HG03108 (cell line): ENCODE measurements around the gene S100Z.
"Not testable (repeated sequence)": the region's sequence is repeated elsewhere in the genome, so short reads cannot be mapped to it uniquely, and the experiment has no call there.

ENCODE experiments used
- ATAC-seq: cut with Tn5 transposase; IDR thresholded peaks from one replicate; pipeline ENCODE4 v1.9.1; 2021; ENCODE audit warnings: moderate library complexity; ENCODE audit not compliant: unreplicated experiment

The S100Z gene

GRCh38 chr5:76849419-76850291 lies at the start of gene S100Z:
Gene S100Z, plus strand, starts transcription at chr5:76850014. Its CDS starts 25,346 bp downstream, at chr5:76875360.
- ATAC-seq, result no peak

DNA sequence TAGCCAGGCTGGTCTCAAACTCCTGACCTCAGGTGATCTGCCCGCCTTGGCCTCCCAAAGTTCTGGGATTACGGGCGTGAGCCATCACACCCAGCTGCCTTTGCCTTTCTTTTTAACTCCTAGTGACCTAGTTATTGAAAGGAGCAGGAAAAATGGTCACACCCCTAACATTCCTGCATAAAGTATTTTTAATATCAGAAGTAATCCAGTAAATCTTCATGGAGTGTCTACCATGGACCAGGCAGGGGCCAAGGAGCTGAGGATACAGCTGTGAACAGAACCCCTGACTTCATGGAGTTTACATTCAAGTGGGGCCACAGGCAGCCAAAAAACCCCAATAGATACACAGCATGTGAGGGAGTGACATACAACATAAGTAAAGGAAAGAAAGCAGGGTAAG lies 49.2 kb upstream of the S100Z start:
- ATAC-seq, result no peak

GRCh38 chr5:76801159-76801802 lies 48.5 kb upstream of the S100Z start:
- ATAC-seq, result no peak

DNA sequence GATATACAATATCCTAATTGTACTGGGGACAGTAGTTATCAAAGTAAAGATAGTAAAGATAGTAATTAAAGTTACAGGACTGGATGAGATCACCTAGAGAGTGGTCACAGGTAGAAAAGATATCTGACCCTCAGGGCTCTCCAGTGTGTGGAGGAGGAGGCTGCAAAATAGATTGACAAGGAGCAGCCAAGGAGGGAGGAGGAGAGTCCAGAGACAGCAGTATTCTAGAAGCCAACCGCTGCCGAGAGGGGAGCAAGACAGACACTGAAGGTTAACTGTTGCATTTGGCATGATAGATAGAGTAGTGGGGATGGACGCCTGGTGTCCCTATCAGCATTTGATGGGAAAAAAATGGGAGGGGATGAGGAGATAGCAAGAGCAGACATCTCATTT lies 48.0 kb upstream of the S100Z start:
- no peak for ATAC-seq

- no peak for ATAC-seq
These were observed 45.5 kb upstream of the S100Z start for GRCh38 chr5:76804266-76804665.

DNA sequence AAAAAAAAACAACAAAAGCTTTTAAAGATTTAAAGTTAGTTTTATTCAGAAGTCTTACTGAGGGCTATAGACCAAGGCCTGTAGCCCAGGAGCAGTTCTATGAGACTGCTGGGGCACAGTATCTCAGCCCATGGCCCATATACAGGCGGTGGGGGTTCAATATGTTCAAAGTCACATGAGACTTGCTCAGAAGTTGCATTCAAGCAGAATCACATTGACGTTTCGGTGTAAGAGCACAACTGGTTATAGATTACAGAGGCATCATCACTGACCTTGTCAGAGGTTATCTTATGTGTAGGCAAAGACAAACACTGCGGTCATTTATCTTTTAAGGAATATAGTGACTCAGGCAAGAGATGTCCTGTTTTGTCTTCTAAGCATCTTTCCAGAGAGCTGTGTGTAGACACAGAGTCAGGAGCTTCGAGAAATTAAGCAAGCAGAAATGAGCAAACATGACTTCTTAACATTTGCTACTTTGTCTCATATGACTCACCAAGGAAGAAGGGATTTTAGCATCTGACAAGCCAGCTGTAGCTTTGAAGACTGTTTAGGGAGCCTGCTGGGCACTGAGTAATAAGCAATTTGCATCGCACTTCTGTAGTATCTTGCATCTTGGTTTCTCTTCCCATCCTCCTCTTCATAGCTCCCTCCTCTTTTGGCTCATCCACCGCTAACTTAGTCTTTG lies 43.9 kb upstream of the S100Z start:
- ATAC-seq, result no peak

DNA sequence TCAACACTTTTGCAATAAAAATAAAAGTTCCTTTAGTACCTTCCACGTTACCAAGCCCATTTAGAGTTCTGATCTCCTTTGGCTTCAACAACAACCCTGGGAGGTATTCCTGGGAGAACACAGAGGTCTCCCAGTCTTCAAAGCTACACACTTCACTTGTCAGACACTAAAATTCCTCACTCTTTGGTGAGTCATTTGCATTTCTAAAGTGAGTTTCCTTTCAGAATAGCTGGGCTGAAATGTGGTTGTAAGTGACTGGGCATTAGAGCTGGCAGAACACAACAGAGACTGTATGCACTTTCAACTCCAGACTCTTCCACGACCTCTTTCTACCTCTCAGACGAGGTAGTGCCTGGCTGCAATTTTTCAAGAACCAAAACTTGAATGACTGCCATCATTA lies 42.5 kb upstream of the S100Z start:
- no peak for ATAC-seq

DNA sequence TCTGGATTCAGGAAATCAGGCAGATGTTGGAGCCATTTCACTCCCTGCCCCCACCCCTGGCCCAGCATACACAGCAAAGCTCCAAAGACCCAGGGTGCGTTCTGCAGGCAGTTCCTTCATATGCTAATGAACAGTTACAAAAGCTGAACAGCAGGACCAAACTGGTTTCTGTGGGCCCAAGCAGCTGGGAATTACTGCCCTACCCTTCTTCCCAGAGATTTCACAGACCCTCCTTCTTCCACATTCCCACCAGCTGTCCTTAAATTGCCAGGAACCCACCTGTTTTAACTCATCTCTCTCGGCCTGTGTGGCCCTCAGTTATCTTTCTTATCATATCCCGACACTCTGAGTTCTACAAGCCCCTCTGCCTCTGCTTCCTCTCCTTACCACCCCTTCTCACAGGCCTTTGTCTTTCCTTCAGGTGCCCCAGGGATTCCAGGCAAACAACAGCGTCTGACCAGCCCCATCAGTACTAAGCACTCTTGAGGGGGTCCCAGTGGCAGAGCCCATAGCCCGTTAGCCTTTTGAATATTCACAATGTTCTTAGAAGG lies 41.6 kb upstream of the S100Z start:
- no peak for ATAC-seq

- ATAC-seq, result no peak
These were observed 40.7 kb upstream of the S100Z start for GRCh38 chr5:76809141-76809540.

DNA sequence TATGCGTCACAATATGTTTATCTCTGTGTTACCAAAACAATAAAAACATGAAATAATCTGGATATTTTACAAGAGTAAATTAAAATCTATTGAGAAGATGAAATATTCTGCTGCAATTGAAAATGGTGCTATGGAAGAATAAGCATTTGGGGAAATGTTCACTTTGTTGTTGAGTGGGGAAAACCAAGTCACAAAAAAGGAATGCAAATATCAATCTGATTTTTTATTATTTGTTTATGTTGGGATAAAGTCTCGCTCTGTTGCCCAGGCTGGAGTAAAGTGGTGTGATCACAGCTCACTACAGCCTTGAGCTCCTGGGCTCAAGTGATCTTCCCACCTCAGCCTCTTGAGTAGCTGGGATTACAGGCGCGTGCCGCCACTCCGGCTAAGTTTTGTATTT lies 39.6 kb upstream of the S100Z start:
- no peak for ATAC-seq

DNA sequence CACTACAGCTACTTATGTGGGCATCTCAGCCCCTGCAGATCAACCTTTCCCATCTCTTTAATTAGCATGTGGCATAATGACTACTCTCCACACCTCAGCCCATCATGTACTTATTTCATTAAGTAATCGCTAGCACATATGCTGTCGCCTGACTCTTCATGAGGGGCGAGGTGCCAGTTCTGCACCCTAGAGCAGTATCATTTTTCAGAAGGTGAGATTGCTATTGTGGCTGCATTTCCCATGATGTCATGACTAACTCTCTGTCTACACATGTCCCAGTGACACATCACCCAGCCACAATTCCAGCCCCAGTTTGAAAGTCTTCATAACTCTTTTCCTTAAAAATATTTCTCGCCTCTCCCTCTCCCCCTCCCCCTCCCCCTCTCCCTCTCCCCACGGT lies 38.6 kb upstream of the S100Z start:
- ATAC-seq, result no peak

DNA sequence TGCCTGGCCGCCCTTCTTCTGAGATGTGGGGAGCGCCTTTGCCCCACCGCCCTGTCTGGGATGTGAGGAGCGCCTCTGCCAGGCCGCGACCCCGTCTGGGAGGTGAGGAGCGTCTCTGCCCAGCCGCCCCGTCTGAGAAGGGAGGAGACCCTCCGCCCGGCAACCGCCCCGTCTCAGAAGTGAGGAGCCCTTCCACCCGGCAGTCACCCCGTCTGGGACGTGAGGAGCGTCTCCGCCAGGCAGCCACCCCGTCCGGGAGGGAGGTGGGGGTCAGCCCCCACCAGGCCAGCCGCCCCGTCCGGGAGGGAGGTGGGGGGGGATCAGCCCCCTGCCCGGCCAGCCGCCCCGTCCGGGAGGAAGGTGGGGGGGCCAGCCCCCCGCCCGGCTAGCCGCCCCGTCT lies 37.6 kb upstream of the S100Z start:
- ATAC-seq, result not testable (repeated sequence)

GRCh38 chr5:76813982-76814562 lies 35.7 kb upstream of the S100Z start:
- ATAC-seq, result no peak

DNA sequence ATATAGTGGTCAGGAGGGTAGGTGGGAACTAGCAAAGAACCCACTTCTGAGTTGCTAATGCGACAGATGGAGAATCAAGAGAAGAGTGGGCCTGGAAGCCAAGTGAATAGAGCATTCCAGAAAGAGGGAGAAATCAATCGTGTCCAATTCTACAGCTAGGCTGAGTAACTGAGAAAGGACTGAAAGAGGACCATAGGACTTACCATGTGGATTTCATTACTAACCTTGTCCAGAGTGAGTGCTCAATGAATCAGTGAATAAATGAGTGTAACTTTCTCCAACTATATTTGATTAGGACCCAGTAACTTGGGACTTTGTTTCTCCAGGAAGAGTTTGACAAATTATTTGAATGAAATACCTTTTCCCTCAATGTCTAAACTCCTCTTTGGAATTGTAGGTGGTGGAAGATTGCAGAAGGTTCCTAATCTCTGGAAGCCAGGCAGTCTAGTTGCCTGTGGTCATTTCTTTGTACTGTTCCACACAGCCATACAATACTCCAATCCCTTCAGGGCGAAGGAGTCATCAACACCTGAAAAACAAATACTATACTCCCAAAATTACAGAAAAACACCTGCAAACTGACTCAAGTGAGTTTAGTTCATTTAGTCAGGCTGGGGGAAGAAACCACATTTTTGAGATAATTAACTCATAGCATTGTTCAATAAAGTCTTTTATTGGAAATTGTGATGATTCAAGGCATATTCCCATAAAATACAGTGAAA lies 33.5 kb upstream of the S100Z start:
- no peak for ATAC-seq

- ATAC-seq, result no peak
These were observed 30.7 kb upstream of the S100Z start, which contains the start of gene F2RL1 for GRCh38 chr5:76818844-76819831. Gene F2RL1, plus strand, starts transcription at chr5:76819030. Its CDS starts 153 bp downstream, at chr5:76819183.

DNA sequence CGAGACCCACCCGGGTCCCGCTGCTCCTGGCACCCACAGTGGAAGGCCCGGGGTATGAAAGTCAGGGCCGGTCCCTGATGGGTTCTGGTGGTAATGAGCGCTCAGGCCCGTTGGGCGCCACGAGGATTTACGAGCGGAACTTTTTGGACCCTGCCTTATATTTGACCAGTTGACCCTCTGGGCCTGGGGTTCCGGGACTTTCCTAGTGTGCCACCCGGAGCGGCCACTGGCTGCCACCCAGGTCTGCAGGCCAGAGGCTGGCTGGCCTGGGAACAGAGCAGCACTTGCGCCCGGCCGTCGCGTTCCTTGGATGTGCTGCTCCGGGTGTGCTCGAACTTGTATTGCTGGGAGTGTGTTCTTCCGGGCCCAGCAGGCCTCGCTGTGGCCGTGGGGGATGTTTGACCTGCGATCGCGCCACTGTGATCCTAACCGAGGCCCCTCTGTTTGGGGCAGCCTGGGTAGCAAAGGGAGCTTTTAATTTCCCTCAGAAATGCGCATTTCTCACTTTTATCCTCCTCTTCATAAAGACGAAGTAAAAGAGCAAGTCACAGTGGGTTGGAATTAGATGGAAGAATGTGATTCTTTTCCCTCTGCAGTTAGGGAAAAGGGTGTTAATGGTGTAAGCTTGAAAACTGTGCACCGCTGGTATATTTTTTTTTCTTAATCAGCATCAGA lies 29.8 kb upstream of the S100Z start:
- no peak for ATAC-seq

GRCh38 chr5:76820526-76820890 lies 29.3 kb upstream of the S100Z start:
- no peak for ATAC-seq

- ATAC-seq, result no peak
These were observed 28.7 kb upstream of the S100Z start for GRCh38 chr5:76821136-76821535.
